ENCODE results near the gene NXPH3. TPM values are rescaled to one million over a fixed set of nuclear protein-coding genes. Genes with fewer than 3 reads are reported as not detected.

Gene NXPH3
- total and polyA plus RNA-seq, 2 of the 13 experiments (the other 11 are each of a cell fraction or from before 2014, with no cell fraction given), result 0.04 to 0.58 TPM

- Histone ChIP-seq H3K4me2 (ENCODE audit: low read depth, low read length) (no peak overlapping the region), H3K27me3 (ENCODE audit: control insufficient read depth in 1 of 2, insufficient read depth in 2 of 2, low read length in 2 of 2) (no peaks in the 10 kb centered on the region), H4K20me1 (ENCODE audit: insufficient read depth, low read length) (no peaks in the 10 kb centered on the region), H3K9ac (ENCODE audit: insufficient read depth, low read depth, low read length) (no peak overlapping the region), H3K4me3 (replicated peaks in 1 of 3; ENCODE audit: insufficient read depth in 1 of 3, low read depth in 2 of 3, low read length in 3 of 3) (no peak overlapping the region), H3K27ac (ENCODE audit: extremely low read length, insufficient read depth, low read length) (no peak overlapping the region), H3K36me3 (replicated peaks in 1 of 2; ENCODE audit: control insufficient read depth in 1 of 2, insufficient read depth in 2 of 2, low read length in 2 of 2) (peaks cover 28 to 58% of the 10 kb centered on the region in 2 experiments), H3K9me3 (ENCODE audit: low read length) (no peaks in the 10 kb centered on the region), H3K79me2 (ENCODE audit: insufficient read depth, low read length) (no peaks in the 10 kb centered on the region), H3K4me1 (ENCODE audit: insufficient read depth, low read length) (peaks cover 21% of the 10 kb centered on the region), H2AFZ (ENCODE audit: low read length) (no peak overlapping the region)
- no peak for TF ChIP-seq ARNTL (CRISPR knock-in tag; IDR thresholded peaks at IDR 0.05)
- TF ChIP-seq CTCF (CRISPR knock-in tag; IDR thresholded peaks at IDR 0.05), result 0 out of 2 replicates have a peak, but pooled peaks have one; percentile 11
- 96% methylated on average over 3 of the region's 3 CpGs for WGBS (ENCODE audit: low lambda C conversion rate)
- intact Hi-C loops (cut with micrococcal nuclease; ENCODE audit: unreplicated experiment) (loop anchor here (1.0 kb wide), 1 partner anchor 46 kb away; no protein-coding TSS in a partner anchor), in situ Hi-C loops (cut with HindIII; ENCODE audit: extremely low pct_ligation_motif_present, low pct_unique_long_range_greater_than_20kb) (no loop called here)
- no TSS peak for BruUV-seq (replicated peaks)
- FAIRE-seq, result peak; percentile 64
- DNase-seq (ENCODE audit: low spot score), result no peak
- CTCF ChIA-PET (ENCODE audit: low intra/inter-chr PET ratio, low total read pairs), result interaction anchor here (0.7 to 1.7 kb wide), 4 partner anchors 23 to 79 kb away, joined by 3 to 9 read pairs (median 4); no protein-coding TSS in a partner anchor
- peak; percentile 54; the same call in 2 of the 3 replicates for ATAC-seq
- POLR2A ChIA-PET, result no interaction called here
Measured at GRCh38 chr17:49616086-49616485, 40.4 kb downstream of the NXPH3 start.

GRCh38 chr17:49616601-49617131, 41.0 kb downstream of the NXPH3 start:
- Histone ChIP-seq H3K9ac (ENCODE audit: insufficient read depth, low read depth, low read length) (no peak overlapping the region), H4K20me1 (ENCODE audit: insufficient read depth, low read length) (no peaks in the 10 kb centered on the region), H3K27ac (ENCODE audit: extremely low read length, insufficient read depth, low read length) (no peak overlapping the region), H3K79me2 (ENCODE audit: insufficient read depth, low read length) (no peaks in the 10 kb centered on the region), H3K4me2 (ENCODE audit: low read depth, low read length) (no peak overlapping the region), H2AFZ (ENCODE audit: low read length) (no peak overlapping the region), H3K9me3 (ENCODE audit: low read length) (no peaks in the 10 kb centered on the region), H3K4me1 (ENCODE audit: insufficient read depth, low read length) (peaks cover 15% of the 10 kb centered on the region), H3K4me3 (replicated peaks in 1 of 3; ENCODE audit: insufficient read depth in 1 of 3, low read depth in 2 of 3, low read length in 3 of 3) (no peak overlapping the region), H3K27me3 (ENCODE audit: control insufficient read depth in 1 of 2, insufficient read depth in 2 of 2, low read length in 2 of 2) (no peaks in the 10 kb centered on the region), H3K36me3 (replicated peaks in 1 of 2; ENCODE audit: control insufficient read depth in 1 of 2, insufficient read depth in 2 of 2, low read length in 2 of 2) (peaks cover 30 to 62% of the 10 kb centered on the region in 2 experiments)
- 95% methylated on average over 10 of the region's 10 CpGs for WGBS (ENCODE audit: low lambda C conversion rate)
- CTCF ChIA-PET (ENCODE audit: low intra/inter-chr PET ratio, low total read pairs), result interaction anchor here (1.3 to 1.7 kb wide), 2 partner anchors 47 to 79 kb away, joined by 3 to 9 read pairs; no protein-coding TSS in a partner anchor
- in situ Hi-C loops (cut with HindIII; ENCODE audit: extremely low pct_ligation_motif_present, low pct_unique_long_range_greater_than_20kb) (no loop called here), intact Hi-C loops (cut with micrococcal nuclease; ENCODE audit: unreplicated experiment) (loop anchor here (1.0 kb wide), 1 partner anchor 46 kb away; no protein-coding TSS in a partner anchor)
- DNase-seq (ENCODE audit: low spot score) (no peak), ATAC-seq (no peak), FAIRE-seq (no peak)
- BruUV-seq (replicated peaks), result no TSS peak
- POLR2A ChIA-PET, result no interaction called here
- no peak for TF ChIP-seq FOXO1 (CRISPR knock-in tag; IDR thresholded peaks at IDR 0.05)
- TF ChIP-seq PBX2 (CRISPR knock-in tag; IDR thresholded peaks at IDR 0.05), result no peak
- no peak for TF ChIP-seq REPIN1 (CRISPR knock-in tag; IDR thresholded peaks at IDR 0.05; ENCODE audit: borderline replicate concordance, low read depth)
- TF ChIP-seq MIER3 (CRISPR knock-in tag; IDR thresholded peaks at IDR 0.05; ENCODE audit: borderline replicate concordance), result no peak
- TF ChIP-seq HMGA1 (CRISPR knock-in tag; conservative IDR thresholded peaks at IDR 0.05), result no peak
- no peak for TF ChIP-seq RARG (CRISPR knock-in tag; IDR thresholded peaks at IDR 0.05; ENCODE audit: low read depth)
- TF ChIP-seq ZNF816 (CRISPR knock-in tag; IDR thresholded peaks at IDR 0.05; ENCODE audit: borderline replicate concordance), result no peak
- TF ChIP-seq IRF9 (CRISPR knock-in tag; IDR thresholded peaks at IDR 0.05; ENCODE audit: borderline replicate concordance), result no peak
- TF ChIP-seq CREB1 (IDR thresholded peaks at IDR 0.05), result no peak
- TF ChIP-seq CREB1 (CRISPR knock-in tag; IDR thresholded peaks at IDR 0.05), result no peak
- no peak for TF ChIP-seq SIN3A (IDR thresholded peaks at IDR 0.05; ENCODE audit: borderline replicate concordance, low read depth, low read length)
- no peak for TF ChIP-seq SCMH1 (CRISPR knock-in tag; IDR thresholded peaks at IDR 0.05; ENCODE audit: borderline replicate concordance)

All from HepG2 (cell line).